ENCODE results near the gene NBEAL2.

Gene NBEAL2

GRCh38 chr3:46948830-46949671 lies 30.4 kb upstream of the NBEAL2 start:
- FAIRE-seq (no peak), DNase-seq (ENCODE audit: insufficient read length, low spot score) (no peak)
- no peak for TF ChIP-seq POLR2A (IDR thresholded peaks at IDR 0.05; ENCODE audit: low read depth, low read length)

- DNase-seq (ENCODE audit: insufficient read length, low spot score) (no peak), FAIRE-seq (no peak)
- TF ChIP-seq POLR2A (IDR thresholded peaks at IDR 0.05; ENCODE audit: low read depth, low read length): no peak
Observed at GRCh38 chr3:46950177-46950576, 29.3 kb upstream of the NBEAL2 start.

GRCh38 chr3:46950650-46951241 lies 28.7 kb upstream of the NBEAL2 start:
- DNase-seq (ENCODE audit: insufficient read length, low spot score): no peak
- TF ChIP-seq POLR2A (IDR thresholded peaks at IDR 0.05; ENCODE audit: low read depth, low read length): no peak
- no peak for FAIRE-seq

- no peak for DNase-seq (ENCODE audit: insufficient read length, low spot score)
- no peak for FAIRE-seq
- TF ChIP-seq POLR2A (IDR thresholded peaks at IDR 0.05; ENCODE audit: low read depth, low read length): no peak
Observed at GRCh38 chr3:46952813-46953212, 26.7 kb upstream of the NBEAL2 start.

- DNase-seq (ENCODE audit: insufficient read length, low spot score) (no peak), FAIRE-seq (no peak)
- no peak for TF ChIP-seq POLR2A (IDR thresholded peaks at IDR 0.05; ENCODE audit: low read depth, low read length)
Observed at GRCh38 chr3:46953234-46954010, 26.0 kb upstream of the NBEAL2 start.

- FAIRE-seq (no peak), DNase-seq (ENCODE audit: insufficient read length, low spot score) (no peak)
- no peak for TF ChIP-seq POLR2A (IDR thresholded peaks at IDR 0.05; ENCODE audit: low read depth, low read length)
Observed at GRCh38 chr3:46954178-46954577, 25.3 kb upstream of the NBEAL2 start.

GRCh38 chr3:46955157-46955556 lies 24.3 kb upstream of the NBEAL2 start:
- DNase-seq (ENCODE audit: insufficient read length, low spot score): no peak
- no peak for FAIRE-seq
- TF ChIP-seq POLR2A (IDR thresholded peaks at IDR 0.05; ENCODE audit: low read depth, low read length): no peak

- FAIRE-seq: no peak
- no peak for DNase-seq (ENCODE audit: insufficient read length, low spot score)
- TF ChIP-seq POLR2A (IDR thresholded peaks at IDR 0.05; ENCODE audit: low read depth, low read length): no peak
Observed at GRCh38 chr3:46955801-46956259, 23.6 kb upstream of the NBEAL2 start.

- DNase-seq (ENCODE audit: insufficient read length, low spot score) (no peak), FAIRE-seq (no peak)
- TF ChIP-seq POLR2A (IDR thresholded peaks at IDR 0.05; ENCODE audit: low read depth, low read length): no peak
Observed at GRCh38 chr3:46957092-46957820, 22.2 kb upstream of the NBEAL2 start.

GRCh38 chr3:46958467-46959160 lies 20.9 kb upstream of the NBEAL2 start:
- DNase-seq (ENCODE audit: insufficient read length, low spot score): no peak
- no peak for FAIRE-seq
- no peak for TF ChIP-seq POLR2A (IDR thresholded peaks at IDR 0.05; ENCODE audit: low read depth, low read length)

GRCh38 chr3:46959161-46959511 lies 20.3 kb upstream of the NBEAL2 start:
- FAIRE-seq (no peak), DNase-seq (ENCODE audit: insufficient read length, low spot score) (no peak)
- no peak for TF ChIP-seq POLR2A (IDR thresholded peaks at IDR 0.05; ENCODE audit: low read depth, low read length)

GRCh38 chr3:46960081-46960701 lies 19.3 kb upstream of the NBEAL2 start:
- DNase-seq (ENCODE audit: insufficient read length, low spot score): peak; percentile 58
- FAIRE-seq: no peak
- TF ChIP-seq POLR2A (IDR thresholded peaks at IDR 0.05; ENCODE audit: low read depth, low read length): no peak

- DNase-seq (ENCODE audit: insufficient read length, low spot score): no peak
- no peak for FAIRE-seq
- TF ChIP-seq POLR2A (IDR thresholded peaks at IDR 0.05; ENCODE audit: low read depth, low read length): no peak
Observed at GRCh38 chr3:46960835-46961234, 18.6 kb upstream of the NBEAL2 start.
